Measurements from ENCODE around the gene CYP46A1. TPM values are rescaled to one million over a fixed set of nuclear protein-coding genes. Genes with fewer than 3 reads are reported as not detected.

CYP46A1 gene
- total RNA-seq, 1 experiment from 2014 or later = not detected

DNA sequence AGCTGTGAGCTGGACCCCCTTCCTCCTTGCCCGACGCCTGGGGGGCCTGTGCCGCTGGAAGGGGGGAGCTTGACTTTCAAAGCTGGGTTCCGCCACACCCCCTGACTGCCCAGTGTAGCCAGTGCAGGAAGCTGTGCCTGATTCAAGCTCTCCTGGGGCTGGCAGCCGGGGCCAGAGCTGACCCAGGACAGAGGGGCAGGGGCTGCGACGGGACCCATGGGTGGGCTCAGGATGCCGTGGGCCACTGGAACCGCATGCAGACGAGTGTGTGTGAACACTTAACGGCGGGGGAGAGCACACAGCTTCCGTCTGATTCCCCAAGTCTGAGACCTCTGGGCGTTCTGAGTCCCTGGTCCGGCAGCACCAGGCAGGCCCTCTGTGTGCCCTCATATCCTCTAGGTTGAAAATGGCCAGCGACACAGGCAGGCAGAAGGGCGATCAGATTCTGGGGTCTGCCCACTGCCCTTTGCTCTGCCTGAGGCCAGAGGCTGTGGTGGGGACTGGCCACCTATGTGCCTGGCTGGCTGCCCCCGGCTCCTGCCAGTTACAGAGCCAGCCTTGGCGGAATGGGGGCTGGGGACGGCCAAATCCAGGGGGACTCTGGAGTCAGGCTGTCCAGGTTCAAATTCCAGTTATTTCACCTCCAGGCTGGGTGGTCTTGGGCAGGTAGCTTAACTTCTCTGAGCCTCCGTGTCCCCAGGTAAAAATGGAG lies 54.0 kb downstream of the CYP46A1 start:
- H3K79me2 ChIP-seq (ENCODE audit: low read depth) = no peaks in the 10 kb centered on the region
- H3K9me2 ChIP-seq (ENCODE audit: insufficient read depth) = no peaks in the 10 kb centered on the region
- intact Hi-C loops (cut with micrococcal nuclease; ENCODE audit: unreplicated experiment) = loop anchor here (10.0 kb wide), 1 partner anchor 57 kb away; the partner anchor contains the start of gene EML1
- DNase-seq = no peak
- H3K36me3 ChIP-seq (ENCODE audit: low read depth) = no peaks in the 10 kb centered on the region
- no peak overlapping the region for H3K27ac ChIP-seq
- H2AFZ ChIP-seq = peak overlapping the region; percentile 70; the same call in 1 of the 2 replicates
- ChIA-PET CTCF (no interaction called here), POLR2A (ENCODE audit: unreplicated experiment) (no interaction called here)
- no peaks in the 10 kb centered on the region for H3F3A ChIP-seq (ENCODE audit: insufficient read depth, low read depth)
- peak overlapping the region; percentile 76 for H3K4me2 ChIP-seq
- TF ChIP-seq EZH2 (IDR thresholded peaks at IDR 0.05; ENCODE audit: low read depth) = no peak
- TF ChIP-seq, protein P1, sequence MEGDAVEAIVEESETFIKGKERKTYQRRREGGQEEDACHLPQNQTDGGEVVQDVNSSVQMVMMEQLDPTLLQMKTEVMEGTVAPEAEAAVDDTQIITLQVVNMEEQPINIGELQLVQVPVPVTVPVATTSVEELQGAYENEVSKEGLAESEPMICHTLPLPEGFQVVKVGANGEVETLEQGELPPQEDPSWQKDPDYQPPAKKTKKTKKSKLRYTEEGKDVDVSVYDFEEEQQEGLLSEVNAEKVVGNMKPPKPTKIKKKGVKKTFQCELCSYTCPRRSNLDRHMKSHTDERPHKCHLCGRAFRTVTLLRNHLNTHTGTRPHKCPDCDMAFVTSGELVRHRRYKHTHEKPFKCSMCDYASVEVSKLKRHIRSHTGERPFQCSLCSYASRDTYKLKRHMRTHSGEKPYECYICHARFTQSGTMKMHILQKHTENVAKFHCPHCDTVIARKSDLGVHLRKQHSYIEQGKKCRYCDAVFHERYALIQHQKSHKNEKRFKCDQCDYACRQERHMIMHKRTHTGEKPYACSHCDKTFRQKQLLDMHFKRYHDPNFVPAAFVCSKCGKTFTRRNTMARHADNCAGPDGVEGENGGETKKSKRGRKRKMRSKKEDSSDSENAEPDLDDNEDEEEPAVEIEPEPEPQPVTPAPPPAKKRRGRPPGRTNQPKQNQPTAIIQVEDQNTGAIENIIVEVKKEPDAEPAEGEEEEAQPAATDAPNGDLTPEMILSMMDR (conservative IDR thresholded peaks at IDR 0.05) = no peak
- H3K4me1 ChIP-seq (replicated peaks; ENCODE audit: insufficient read depth) = no peaks in the 10 kb centered on the region
- no TSS peak for BruUV-seq (replicated peaks)
- no peaks in the 10 kb centered on the region for H4K20me1 ChIP-seq (ENCODE audit: insufficient read depth)
- H3K9me3 ChIP-seq (ENCODE audit: insufficient read depth, low read depth) = no peaks in the 10 kb centered on the region
- H3K27me3 ChIP-seq (ENCODE audit: insufficient read depth, low read depth) = no peaks in the 10 kb centered on the region
- H3K4me3 ChIP-seq = peak overlapping the region; percentile 49; the same call in 1 of the 2 replicates

DNA sequence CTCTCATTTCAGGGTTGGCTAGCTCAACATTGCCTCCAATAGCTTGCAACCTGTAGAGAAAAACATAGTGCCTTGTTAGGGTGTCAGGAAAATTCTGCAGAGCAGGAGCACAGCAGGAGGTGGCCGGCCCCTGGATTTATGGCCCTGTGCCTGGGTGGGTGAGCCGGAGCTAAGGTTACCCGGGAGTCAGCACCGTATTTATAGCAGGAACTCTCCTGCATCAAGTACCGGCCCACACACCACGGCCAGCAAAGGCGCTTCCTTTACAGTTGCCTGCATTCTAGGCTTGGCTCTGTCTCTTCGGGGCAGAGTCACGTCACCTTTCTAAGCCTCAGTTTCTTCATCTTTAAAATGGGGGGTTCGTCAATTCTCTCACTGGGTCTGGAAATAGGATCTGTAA lies 56.3 kb downstream of the CYP46A1 start:
- no peaks in the 10 kb centered on the region for H3K79me2 ChIP-seq (ENCODE audit: low read depth)
- H3F3A ChIP-seq (ENCODE audit: insufficient read depth, low read depth) = no peaks in the 10 kb centered on the region
- intact Hi-C loops (cut with micrococcal nuclease; ENCODE audit: unreplicated experiment) = no loop called here
- H3K4me3 ChIP-seq = no peak overlapping the region
- H3K4me2 ChIP-seq = no peak overlapping the region
- H2AFZ ChIP-seq = no peak overlapping the region
- H4K20me1 ChIP-seq (ENCODE audit: insufficient read depth) = no peaks in the 10 kb centered on the region
- no TSS peak for BruUV-seq (replicated peaks)
- no peak overlapping the region for H3K27ac ChIP-seq
- no peaks in the 10 kb centered on the region for H3K36me3 ChIP-seq (ENCODE audit: low read depth)
- ChIA-PET CTCF (no interaction called here), POLR2A (ENCODE audit: unreplicated experiment) (no interaction called here)
- DNase-seq = no peak
- no peaks in the 10 kb centered on the region for H3K27me3 ChIP-seq (ENCODE audit: insufficient read depth, low read depth)
- H3K9me3 ChIP-seq (ENCODE audit: insufficient read depth, low read depth) = no peaks in the 10 kb centered on the region
- H3K4me1 ChIP-seq (replicated peaks; ENCODE audit: insufficient read depth) = no peaks in the 10 kb centered on the region
- H3K9me2 ChIP-seq (ENCODE audit: insufficient read depth) = no peaks in the 10 kb centered on the region
- TF ChIP-seq, protein P1 (conservative IDR thresholded peaks at IDR 0.05) = no peak
- no peak for TF ChIP-seq EZH2 (IDR thresholded peaks at IDR 0.05; ENCODE audit: low read depth)

DNA sequence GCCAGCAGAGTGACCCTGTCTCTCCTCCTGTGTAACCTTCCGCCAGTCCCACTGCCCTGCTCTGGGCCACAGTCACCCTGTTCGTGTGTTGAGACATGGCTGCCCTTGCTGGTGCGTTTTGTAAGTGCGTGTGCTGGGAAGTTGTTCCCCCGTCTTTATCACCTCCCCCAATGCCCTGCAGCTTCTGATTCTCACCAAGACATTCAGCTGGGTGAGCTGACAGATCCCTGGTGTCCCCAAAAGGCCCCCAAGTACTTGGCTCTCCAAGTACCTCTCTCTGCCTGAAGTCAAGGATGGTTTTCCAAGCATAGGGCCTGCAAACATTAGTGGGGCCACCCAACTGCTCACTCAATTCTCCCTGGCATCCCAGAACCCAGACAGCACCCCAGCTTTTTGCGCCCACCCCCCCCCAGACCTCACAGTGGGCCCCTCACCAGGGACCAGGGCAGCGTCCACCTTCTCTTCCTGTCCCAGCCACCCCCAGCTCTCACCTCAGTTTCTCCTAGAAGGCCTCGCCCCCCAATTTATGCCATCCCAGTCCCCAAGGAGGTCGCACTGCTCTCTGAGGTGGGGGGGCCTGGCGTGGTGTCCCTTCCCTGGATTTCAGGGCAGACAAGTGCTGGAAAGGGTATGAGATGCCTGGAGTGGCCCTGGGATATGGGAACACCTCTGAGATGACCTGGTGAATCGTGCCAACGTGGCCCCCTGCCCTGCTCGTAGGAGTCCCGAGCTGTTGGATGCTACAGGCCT lies 57.3 kb downstream of the CYP46A1 start:
- TF ChIP-seq EZH2 (IDR thresholded peaks at IDR 0.05; ENCODE audit: low read depth) = no peak
- TF ChIP-seq, protein P1 (conservative IDR thresholded peaks at IDR 0.05) = no peak

More for the DNA sequence above, 57.3 kb downstream of the CYP46A1 start:
- no peak for DNase-seq
- no peak overlapping the region for H2AFZ ChIP-seq
- H3K27ac ChIP-seq = no peak overlapping the region
- no peaks in the 10 kb centered on the region for H3K9me2 ChIP-seq (ENCODE audit: insufficient read depth)
- H3K36me3 ChIP-seq (ENCODE audit: low read depth) = no peaks in the 10 kb centered on the region
- H3K79me2 ChIP-seq (ENCODE audit: low read depth) = no peaks in the 10 kb centered on the region
- ChIA-PET POLR2A (ENCODE audit: unreplicated experiment) (no interaction called here), CTCF (no interaction called here)
- H3K9me3 ChIP-seq (ENCODE audit: insufficient read depth, low read depth) = no peaks in the 10 kb centered on the region
- no peak overlapping the region for H3K4me2 ChIP-seq
- no peaks in the 10 kb centered on the region for H4K20me1 ChIP-seq (ENCODE audit: insufficient read depth)
- H3K27me3 ChIP-seq (ENCODE audit: insufficient read depth, low read depth) = no peaks in the 10 kb centered on the region
- intact Hi-C loops (cut with micrococcal nuclease; ENCODE audit: unreplicated experiment) = no loop called here
- H3F3A ChIP-seq (ENCODE audit: insufficient read depth, low read depth) = no peaks in the 10 kb centered on the region
- no TSS peak for BruUV-seq (replicated peaks)
- no peaks in the 10 kb centered on the region for H3K4me1 ChIP-seq (replicated peaks; ENCODE audit: insufficient read depth)
- H3K4me3 ChIP-seq = no peak overlapping the region
